Stomach smooth muscle (tissue), 2 donors: ENCODE results near the gene PDE11A.

Experiments used
- H3K27ac ChIP-seq: one replicate; pipeline ENCODE4 v1.7.0; 2013; ENCODE audit warnings: mild to moderate bottlenecking, low read length, inconsistent platforms
- H3K27me3 ChIP-seq, 2 donors: one replicate each; pipeline ENCODE4 v1.7.0; 2013; ENCODE audit warnings: low read length in 2 of 2; ENCODE audit not compliant: insufficient read depth in 2 of 2, control insufficient read depth in 1 of 2
- H3K36me3 ChIP-seq, 2 donors: one replicate each; pipeline ENCODE4 v1.7.0; 2013; ENCODE audit warnings: low read length in 2 of 2; ENCODE audit not compliant: control insufficient read depth in 2 of 2, insufficient read depth in 2 of 2
- H3K4me1 ChIP-seq: one replicate; pipeline ENCODE4 v1.7.0; 2013; ENCODE audit warnings: low read length; ENCODE audit not compliant: control insufficient read depth, insufficient read depth
- H3K4me3 ChIP-seq, 2 donors: one replicate each; pipeline ENCODE4 v1.7.0; 2013; ENCODE audit warnings: low read length in 2 of 2
- H3K9ac ChIP-seq, 2 donors: one replicate each; pipeline ENCODE4 v1.7.0; 2013; ENCODE audit warnings: low read length in 2 of 2, mild to moderate bottlenecking in 1 of 2
- H3K9me3 ChIP-seq, 2 donors: one replicate each; pipeline ENCODE4 v1.7.0; 2013; ENCODE audit warnings: low read length in 2 of 2; ENCODE audit not compliant: control insufficient read depth in 2 of 2
- donor health status: healthy.
- donor health status: Pancreatic carcinoma.

The PDE11A gene

DNA sequence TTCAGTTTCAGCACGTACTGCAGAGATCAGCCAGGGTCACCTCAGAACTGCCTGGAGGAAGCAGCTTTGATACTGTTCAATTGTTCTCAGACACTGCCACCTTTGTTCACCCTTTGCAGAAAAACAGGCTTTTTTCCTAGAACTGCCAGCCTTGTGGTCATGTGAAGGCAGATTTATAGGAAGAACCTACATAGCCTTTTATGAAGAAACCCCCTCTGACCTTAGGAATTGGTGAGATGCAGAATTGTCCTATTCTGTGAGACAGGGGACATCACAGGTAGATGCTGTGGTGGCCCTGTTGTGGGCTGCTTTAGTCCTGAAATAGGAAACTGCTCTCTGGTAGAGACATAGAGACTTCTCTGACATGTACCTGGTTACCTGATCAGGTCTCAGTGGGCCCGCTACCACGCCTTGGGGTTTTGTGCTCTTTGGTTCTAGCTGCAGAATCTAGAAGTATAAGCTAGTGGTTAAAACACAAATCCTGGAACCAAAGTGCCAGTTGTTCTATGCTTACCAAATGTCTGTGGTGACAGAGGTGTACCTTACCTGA is 473.4 kb downstream of the PDE11A start:
- no peaks in the 10 kb centered on the region for H3K9me3 ChIP-seq
- no peak overlapping the region for H3K9ac ChIP-seq
- no peaks in the 10 kb centered on the region for H3K36me3 ChIP-seq
- peak overlapping the region; percentile 8 to 38 for H3K4me3 ChIP-seq
- no peak overlapping the region for H3K27ac ChIP-seq
- peaks cover 13% of the 10 kb centered on the region for H3K4me1 ChIP-seq
- no peaks in the 10 kb centered on the region for H3K27me3 ChIP-seq

DNA sequence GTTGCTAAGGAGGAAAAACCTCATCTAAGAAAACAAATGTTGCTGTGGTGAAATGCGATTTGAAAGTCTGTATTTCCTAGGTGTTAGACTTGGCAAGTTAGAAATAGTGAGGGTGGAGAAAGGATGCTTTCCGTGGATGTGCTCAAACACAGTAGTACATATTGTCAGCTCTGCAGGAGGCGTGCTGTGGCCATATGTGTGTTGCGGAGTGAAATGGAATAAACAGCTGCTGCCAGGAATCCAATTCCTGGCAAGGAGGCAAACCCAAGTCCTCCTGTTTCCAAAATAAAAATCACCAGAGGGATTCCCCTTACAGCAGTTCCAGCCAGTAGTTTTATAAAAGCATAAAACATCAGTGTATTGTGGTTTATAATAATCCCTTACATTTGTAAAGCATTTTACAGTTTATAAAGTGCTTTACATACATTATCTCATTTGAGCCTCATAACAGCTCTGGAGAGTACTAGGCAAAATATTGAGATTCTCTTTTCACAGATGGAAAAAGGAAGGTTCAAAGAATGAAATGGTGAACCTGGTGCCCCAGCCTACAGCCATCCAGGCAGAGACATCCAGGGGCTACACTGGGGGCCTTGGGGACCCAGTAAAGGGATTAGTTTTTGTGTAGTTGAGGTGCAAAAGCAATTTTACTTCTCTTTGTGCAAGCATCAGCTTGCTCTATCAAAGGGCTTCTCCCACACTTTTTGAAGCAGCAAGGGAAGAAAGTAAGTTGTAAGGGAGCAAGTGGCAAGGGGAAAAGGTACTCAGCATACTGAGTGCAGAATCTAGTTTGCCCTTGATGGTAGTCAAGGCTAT is 474.0 kb downstream of the PDE11A start:
- Histone ChIP-seq H3K27me3 (no peaks in the 10 kb centered on the region), H3K4me3 (peak overlapping the region; percentile 38 to 44), H3K36me3 (no peaks in the 10 kb centered on the region), H3K4me1 (peaks cover 13% of the 10 kb centered on the region), H3K27ac (no peak overlapping the region), H3K9me3 (no peaks in the 10 kb centered on the region), H3K9ac (peak overlapping the region in 1 of 2 donors; percentile 6)

DNA sequence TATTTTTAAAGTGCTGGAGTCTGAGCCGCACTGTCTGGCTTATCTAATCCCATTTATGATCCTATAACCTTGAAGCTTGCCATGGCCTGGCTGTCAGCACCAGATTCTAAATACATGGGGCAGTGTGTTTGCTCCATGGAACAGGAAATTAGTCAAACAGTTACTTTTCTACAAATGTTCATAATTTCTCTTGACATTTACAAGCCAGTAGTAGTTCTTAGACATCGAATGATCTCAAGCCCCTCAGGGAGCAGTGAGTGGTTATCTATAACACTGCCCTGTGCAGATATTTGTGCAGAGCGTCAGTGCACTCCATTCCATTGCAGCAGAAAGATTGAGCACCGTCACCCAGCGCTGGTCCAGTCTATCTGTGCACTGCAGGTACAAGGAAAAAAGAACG is 474.8 kb downstream of the PDE11A start:
- H3K9me3 ChIP-seq: no peaks in the 10 kb centered on the region
- H3K27ac ChIP-seq: peak overlapping the region; percentile 8
- H3K36me3 ChIP-seq: no peaks in the 10 kb centered on the region
- H3K27me3 ChIP-seq: no peaks in the 10 kb centered on the region
- H3K9ac ChIP-seq: no peak overlapping the region
- peak overlapping the region; percentile 38 to 44 for H3K4me3 ChIP-seq
- peaks cover 13% of the 10 kb centered on the region for H3K4me1 ChIP-seq

DNA sequence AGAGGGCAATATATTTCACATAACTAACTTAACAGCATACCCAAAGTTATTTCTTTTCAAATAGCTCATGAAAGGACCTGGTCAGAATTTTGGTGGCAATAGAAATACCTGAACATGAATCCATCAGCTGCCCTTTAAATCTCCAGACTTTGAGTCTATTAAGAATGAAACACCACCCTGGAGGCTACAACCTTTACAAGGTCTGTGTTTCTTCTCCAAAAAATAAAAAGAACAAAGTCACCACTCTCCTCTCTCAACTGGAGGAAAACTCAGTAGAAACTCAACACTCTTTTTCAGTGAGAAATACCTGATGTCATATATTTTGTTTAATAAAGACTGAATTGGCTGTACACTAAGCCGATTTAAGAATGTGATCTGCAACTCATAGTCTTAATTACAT is 475.7 kb downstream of the PDE11A start:
- H3K4me3 ChIP-seq: no peak overlapping the region
- no peaks in the 10 kb centered on the region for H3K27me3 ChIP-seq
- H3K9me3 ChIP-seq: no peaks in the 10 kb centered on the region
- H3K27ac ChIP-seq: no peak overlapping the region
- H3K36me3 ChIP-seq: no peaks in the 10 kb centered on the region
- peaks cover 13% of the 10 kb centered on the region for H3K4me1 ChIP-seq
- H3K9ac ChIP-seq: no peak overlapping the region

DNA sequence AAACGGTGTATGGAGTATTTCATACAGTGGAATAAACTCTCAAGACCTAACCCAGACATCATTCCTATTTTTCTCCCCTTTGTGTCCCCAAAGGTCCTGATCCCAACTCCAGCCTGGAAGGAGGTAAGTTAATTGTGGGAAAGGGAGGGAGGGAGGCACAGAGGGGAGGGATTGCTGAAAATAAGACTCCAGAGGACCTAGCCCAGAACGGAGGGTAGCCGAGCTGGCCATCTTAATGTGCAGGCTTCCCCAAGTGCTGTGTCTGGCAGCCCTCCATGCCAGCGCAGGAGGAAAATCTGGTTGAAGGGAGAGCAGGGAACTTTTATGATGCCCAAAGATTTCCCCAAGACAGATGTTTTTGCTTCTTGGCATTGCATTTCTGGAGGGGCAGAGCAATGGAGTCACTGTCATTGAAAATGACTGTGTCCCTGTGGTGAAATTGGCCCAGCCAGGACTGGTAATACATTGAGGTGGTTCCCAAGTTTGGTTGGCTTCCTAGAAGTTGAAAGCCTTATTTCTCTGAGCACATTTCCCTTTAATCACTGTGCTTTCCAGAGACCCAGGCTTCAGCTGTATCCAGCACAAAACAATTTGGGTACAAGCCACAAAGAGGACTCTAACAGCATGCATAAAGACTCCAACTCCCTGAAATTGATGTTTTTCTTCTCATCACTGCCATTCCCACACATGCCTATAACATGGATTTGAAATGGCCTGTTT is 477.3 kb downstream of the PDE11A start:
- Histone ChIP-seq H3K27ac (no peak overlapping the region), H3K4me1 (peaks cover 13% of the 10 kb centered on the region), H3K9me3 (no peaks in the 10 kb centered on the region), H3K9ac (no peak overlapping the region), H3K36me3 (no peaks in the 10 kb centered on the region), H3K27me3 (no peaks in the 10 kb centered on the region), H3K4me3 (no peak overlapping the region)

DNA sequence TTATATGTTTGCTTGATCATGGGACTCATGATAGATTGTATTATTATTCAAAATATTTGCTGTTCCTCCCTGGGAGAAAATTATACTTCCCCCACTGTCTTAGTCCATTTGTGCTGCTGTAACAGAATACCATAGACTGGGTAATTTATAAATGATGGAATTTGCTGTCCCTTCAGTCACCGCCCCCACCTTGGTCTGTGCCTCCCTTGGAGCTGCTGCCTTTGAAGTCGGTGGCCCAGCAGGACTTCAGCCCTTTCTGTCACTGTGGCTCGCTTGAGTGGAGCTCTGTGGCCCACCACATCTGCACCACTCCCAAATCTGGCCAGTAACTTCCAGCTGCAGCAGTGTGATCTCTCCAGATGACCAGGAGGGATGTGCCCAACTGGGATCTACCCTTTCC is 479.2 kb downstream of the PDE11A start:
- Histone ChIP-seq H3K9ac (no peak overlapping the region), H3K4me3 (no peak overlapping the region), H3K4me1 (peaks cover 4% of the 10 kb centered on the region), H3K9me3 (no peaks in the 10 kb centered on the region), H3K27me3 (no peaks in the 10 kb centered on the region), H3K27ac (no peak overlapping the region), H3K36me3 (no peaks in the 10 kb centered on the region)

DNA sequence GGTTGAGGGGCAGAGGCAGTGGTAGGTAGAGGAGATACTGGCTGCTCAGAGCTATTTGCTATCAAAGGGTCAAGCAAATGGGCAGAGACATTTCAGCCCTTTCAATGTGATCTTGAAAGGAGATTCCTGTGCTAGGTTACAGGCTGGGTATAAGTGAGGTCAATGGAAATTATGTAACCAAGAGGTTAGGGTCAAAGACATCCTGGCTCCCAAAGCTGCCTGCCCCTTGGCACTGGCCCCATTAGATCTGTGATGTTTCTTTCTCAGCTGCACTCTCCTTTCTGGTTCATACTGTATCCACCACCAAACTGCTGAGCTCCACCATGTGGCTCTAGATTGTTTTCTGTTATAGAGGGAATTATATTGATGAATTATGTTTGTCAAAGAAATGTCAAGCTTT is 479.6 kb downstream of the PDE11A start:
- Histone ChIP-seq H3K27me3 (no peaks in the 10 kb centered on the region), H3K4me3 (no peak overlapping the region), H3K36me3 (no peaks in the 10 kb centered on the region), H3K9ac (no peak overlapping the region), H3K4me1 (peaks cover 4% of the 10 kb centered on the region), H3K9me3 (no peaks in the 10 kb centered on the region), H3K27ac (no peak overlapping the region)

DNA sequence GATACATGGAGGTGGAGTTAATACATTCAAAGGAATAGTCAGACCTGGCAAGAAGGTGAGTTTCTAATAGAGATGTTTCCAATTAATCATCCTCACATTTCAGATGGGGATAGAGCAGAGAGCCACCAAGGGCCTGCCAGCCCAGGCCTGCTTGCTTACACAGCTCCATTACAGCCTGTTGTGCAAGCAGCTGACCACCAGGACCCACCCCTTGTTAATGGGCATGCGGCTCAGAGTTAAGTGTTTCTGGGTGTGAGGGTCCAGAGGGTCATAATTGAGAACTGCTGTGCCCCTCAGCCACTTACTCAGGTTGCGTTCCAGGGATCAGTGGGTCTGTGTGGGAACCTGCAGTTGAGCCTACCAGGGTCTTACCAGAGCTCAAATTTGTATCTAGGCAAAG is 480.2 kb downstream of the PDE11A start:
- H3K36me3 ChIP-seq: no peaks in the 10 kb centered on the region
- H3K9ac ChIP-seq: no peak overlapping the region
- no peak overlapping the region for H3K27ac ChIP-seq
- no peaks in the 10 kb centered on the region for H3K4me1 ChIP-seq
- no peaks in the 10 kb centered on the region for H3K9me3 ChIP-seq
- H3K4me3 ChIP-seq: no peak overlapping the region
- no peaks in the 10 kb centered on the region for H3K27me3 ChIP-seq

DNA sequence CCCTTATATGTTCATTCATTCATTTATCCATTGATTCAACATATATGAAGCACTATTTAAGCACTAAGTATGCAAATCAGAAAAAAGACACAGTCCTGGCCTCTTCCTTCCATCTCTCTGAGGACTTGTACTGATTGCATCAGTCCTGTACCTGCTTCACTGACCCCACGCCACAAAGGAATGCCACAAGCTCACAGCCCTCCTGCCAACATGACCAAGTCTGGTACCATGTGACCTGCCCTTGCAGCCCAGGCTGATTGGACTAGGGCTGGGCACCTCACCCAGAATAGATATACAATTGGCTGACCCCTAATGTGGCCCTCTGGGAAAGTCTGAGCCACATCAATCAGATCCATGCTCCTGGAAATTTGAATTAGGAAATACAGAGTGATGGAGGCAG is 483.4 kb downstream of the PDE11A start:
- H3K4me3 ChIP-seq: no peak overlapping the region
- no peaks in the 10 kb centered on the region for H3K9me3 ChIP-seq
- H3K4me1 ChIP-seq: peaks cover 6% of the 10 kb centered on the region
- no peaks in the 10 kb centered on the region for H3K27me3 ChIP-seq
- no peak overlapping the region for H3K9ac ChIP-seq
- H3K27ac ChIP-seq: no peak overlapping the region
- H3K36me3 ChIP-seq: no peaks in the 10 kb centered on the region

DNA sequence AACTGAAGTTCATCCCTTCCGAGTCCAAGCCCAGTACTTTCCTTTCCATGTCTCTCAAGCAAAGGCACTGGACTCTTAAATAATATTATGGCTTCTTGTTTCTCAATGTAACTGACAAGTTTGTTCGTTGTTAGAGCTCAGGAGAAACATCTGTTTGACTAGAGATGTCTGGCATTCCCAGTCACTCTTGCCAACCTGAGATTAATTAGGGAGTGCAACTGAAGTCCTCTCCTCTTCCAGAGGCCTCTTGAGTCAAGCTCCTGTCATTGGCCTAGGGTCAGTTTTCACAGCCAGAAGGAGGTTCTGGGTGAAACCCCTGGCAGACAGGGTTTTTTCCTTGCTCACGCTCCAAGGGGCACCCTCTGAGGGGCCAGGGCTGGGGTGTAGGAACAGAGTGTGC is 483.9 kb downstream of the PDE11A start:
- H3K4me1 ChIP-seq: peaks cover 6% of the 10 kb centered on the region
- no peak overlapping the region for H3K9ac ChIP-seq
- H3K9me3 ChIP-seq: no peaks in the 10 kb centered on the region

DNA sequence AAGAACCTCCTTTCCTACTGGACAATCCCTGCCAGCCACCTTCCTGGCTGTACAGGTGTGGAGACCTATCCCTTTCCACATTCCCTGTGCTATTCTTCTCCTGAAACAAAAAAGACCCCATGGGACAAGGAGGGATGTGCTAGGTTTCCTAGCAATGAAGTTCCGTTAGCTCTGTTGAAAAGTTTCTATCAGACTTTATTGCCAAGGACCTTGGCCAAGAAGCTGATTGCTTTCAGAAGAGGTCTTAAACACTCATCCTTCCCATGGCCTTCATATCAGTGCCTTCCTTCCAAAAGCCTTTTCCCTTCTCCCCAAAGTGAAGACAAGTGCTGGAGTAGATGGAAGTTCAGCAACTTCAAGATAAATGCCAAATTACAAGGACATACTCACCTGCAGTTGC is 485.2 kb downstream of the PDE11A start:
- Histone ChIP-seq H3K27me3 (no peaks in the 10 kb centered on the region), H3K9me3 (no peaks in the 10 kb centered on the region), H3K27ac (no peak overlapping the region)

More for the DNA sequence above, 483.9 kb downstream of the PDE11A start:
- H3K4me3 ChIP-seq: no peak overlapping the region
- no peak overlapping the region for H3K27ac ChIP-seq
- H3K27me3 ChIP-seq: no peaks in the 10 kb centered on the region
- H3K36me3 ChIP-seq: no peaks in the 10 kb centered on the region

More for the DNA sequence above, 485.2 kb downstream of the PDE11A start:
- Histone ChIP-seq H3K9ac (no peak overlapping the region), H3K4me3 (no peak overlapping the region), H3K36me3 (no peaks in the 10 kb centered on the region), H3K4me1 (peaks cover 6% of the 10 kb centered on the region)
